NOMO-1 (cell line): ENCODE measurements around the gene FOSL2.

Experiments
- DNase-seq, 2 experiments: peaks; one replicate each; lab custom pipeline; 2025; ENCODE audit not compliant: unreplicated experiment in 2 of 2; lab: John Stamatoyannopoulos, UW

The FOSL2 gene

GRCh38 chr2:28428486-28428885, 35.8 kb downstream of the FOSL2 start:
- no peak for DNase-seq

GRCh38 chr2:28429636-28430376, 37.1 kb downstream of the FOSL2 start:
- no peak for DNase-seq

GRCh38 chr2:28430377-28430765, 37.7 kb downstream of the FOSL2 start:
- DNase-seq = no peak

GRCh38 chr2:28430788-28431418, 38.2 kb downstream of the FOSL2 start:
- no peak for DNase-seq

GRCh38 chr2:28431741-28432140, 39.1 kb downstream of the FOSL2 start:
- DNase-seq = no peak

GRCh38 chr2:28432362-28432761, 39.7 kb downstream of the FOSL2 start:
- peak in 1 of 2 experiments; percentile 20 for DNase-seq

- no peak for DNase-seq
Observed at GRCh38 chr2:28433215-28433614, 40.6 kb downstream of the FOSL2 start.

GRCh38 chr2:28433935-28434599, 41.4 kb downstream of the FOSL2 start:
- no peak for DNase-seq

- no peak for DNase-seq
Observed at GRCh38 chr2:28434600-28434989, 41.9 kb downstream of the FOSL2 start.

GRCh38 chr2:28435241-28435640, 42.6 kb downstream of the FOSL2 start:
- DNase-seq = no peak

GRCh38 chr2:28435814-28436351, 43.2 kb downstream of the FOSL2 start:
- DNase-seq = no peak

GRCh38 chr2:28436525-28437051, 43.9 kb downstream of the FOSL2 start:
- DNase-seq = no peak

GRCh38 chr2:28437149-28437835, 44.6 kb downstream of the FOSL2 start:
- peak in 1 of 2 experiments; percentile 42 for DNase-seq

- DNase-seq = no peak
Observed at GRCh38 chr2:28437918-28438317, 45.3 kb downstream of the FOSL2 start.

GRCh38 chr2:28438532-28439063, 45.9 kb downstream of the FOSL2 start:
- no peak for DNase-seq

GRCh38 chr2:28439127-28439526, 46.5 kb downstream of the FOSL2 start:
- DNase-seq = no peak

- no peak for DNase-seq
Observed at GRCh38 chr2:28439763-28440162, 47.1 kb downstream of the FOSL2 start.

GRCh38 chr2:28442328-28442727, 49.7 kb downstream of the FOSL2 start:
- no peak for DNase-seq

GRCh38 chr2:28444956-28445355, 52.3 kb downstream of the FOSL2 start:
- DNase-seq = peak in 1 of 2 experiments; percentile 44

- DNase-seq = no peak
Observed at GRCh38 chr2:28445448-28446258, 53.0 kb downstream of the FOSL2 start.
